Right lobe of liver (tissue), 6 donors: Measurements from ENCODE around the gene SAG. TPM values are rescaled to one million over a fixed set of nuclear protein-coding genes. Genes with fewer than 3 reads are reported as not detected.

Source experiments
- ATAC-seq, 4 donors: fragments of 200-7000 bp; cut with Tn5 transposase; one replicate each; pipeline ENCODE4 v1.9.1; 2020; ENCODE audit warnings: mild to moderate bottlenecking in 4 of 4, moderate library complexity in 4 of 4
- DNase-seq, 3 donors: peaks; one replicate each; pipeline ENCODE4 v3.0.0-alpha.2; 2020
- H3K27ac ChIP-seq, 3 donors: fragments of 200-600 bp; one replicate each; pipeline ENCODE4 v1.8.0; 2022
- H3K27me3 ChIP-seq, 2 donors: fragments of 200-600 bp; one replicate each; pipeline ENCODE4 v1.8.0; 2022
- H3K36me3 ChIP-seq, 4 donors: fragments of 200-600 bp; sonication (generic) in 1 of 4; one replicate each; pipeline versions ENCODE4 v1.5.1 to v1.8.0; 2017 to 2022; ENCODE audit warnings: control low read depth in 1 of 4
- H3K4me1 ChIP-seq, 4 donors: fragments of 200-600 bp; sonication (generic) in 1 of 4; one replicate each; pipeline versions ENCODE4 v1.5.1 to v1.8.0; 2017 to 2022; ENCODE audit warnings: control low read depth in 1 of 4
- H3K4me3 ChIP-seq, 3 donors: fragments of 200-600 bp; one replicate each; pipeline ENCODE4 v1.8.0; 2022
- H3K9me3 ChIP-seq, 4 donors: fragments of 200-600 bp; sonication (generic) in 1 of 4; one replicate each; pipeline versions ENCODE4 v1.5.1 to v1.8.0; 2017 to 2022; ENCODE audit warnings: control low read depth in 1 of 4
- CTCF ChIP-seq, 4 donors: fragments of 200-600 bp in 3 of 4; fragments of 450-650 bp in 1 of 4; IDR thresholded peaks; one replicate each; pipeline versions ENCODE4 v1.5.1 to v1.8.0; 2016 to 2022; ENCODE audit warnings: antibody characterized with exemption in 4 of 4, mild to moderate bottlenecking in 2 of 4
- POLR2A ChIP-seq: fragments of 450-650 bp; IDR thresholded peaks from one replicate; pipeline ENCODE4 v1.6.1; 2017; ENCODE audit warnings: antibody characterized with exemption, mild to moderate bottlenecking
- WGBS: methylation state at CpG from one replicate; pipeline ENCODE4 v1.1.6; 2018; ENCODE audit warnings: low coverage, low lambda C conversion rate; ENCODE audit not compliant: insufficient coverage; ENCODE audit errors: missing lambda C conversion rate; 5-methylcytosine and 5-hydroxymethylcytosine counted together
- intact Hi-C, 2 donors: fragments of 100-400 bp; cut with DNase I; formaldehyde crosslinking; loops; one replicate each; pipeline versions ENCODE4 v1.11.2 to v1.14.1; 2022
- small RNA-seq, 2 experiments: library from RNA; depleted of rRNA; stranded (forward); fragments of <200 nt; gene quantifications; one replicate each; pipeline ENCODE3, GENCODE V24; 2016
- total RNA-seq, 6 experiments: library from RNA; depleted of rRNA in 2 of 6; stranded (reverse); fragments of >200 nt in 2 of 6; fragmentation: NEBNext Ultra II Directional in 3 of 6; extraction: Animal tissue kit (Norgen Biotek cat#: 25700) in 3 of 6; gene quantifications; one replicate each; pipeline versions ENCODE4 v1.1.0 to v1.2.4, GENCODE V29; 2016 to 2023
- donor health status: DM: no; HTN: yes; CAD: no.
- donor health status: DM: no; HTN: no; CAD: no.
- donor health status: DM: no; HTN: no; CAD: no.
- donor health status: DM: no; HTN: yes; CAD: no.
- donor health status: DM: no; HTN: yes; CAD: no.

Gene SAG
- total RNA-seq, 6 experiments from 2014 or later = not detected

- H3K27me3 ChIP-seq = no peaks in the 10 kb centered on the region
- H3K4me3 ChIP-seq = peak overlapping the region in 2 of 3 donors; percentile 14 to 30
- ATAC-seq (peak; percentile 88 to 90 (median 90)), DNase-seq (peak; percentile 86 to 94 (median 89))
- TF ChIP-seq POLR2A (peak; percentile 24), CTCF (IDR thresholded peaks at IDR 0.05) (no peak)
- H3K4me1 ChIP-seq = peaks cover 0 to 25% (median 12%) of the 10 kb centered on the region in 4 donors
- peak overlapping the region; percentile 71 to 87 (median 80) for H3K27ac ChIP-seq
- 28% methylated on average over 20 of the region's 25 CpGs for WGBS
- H3K36me3 ChIP-seq = no peaks in the 10 kb centered on the region
- no peaks in the 10 kb centered on the region for H3K9me3 ChIP-seq
- intact Hi-C loops = no loop called here
These were observed 80.3 kb downstream of the SAG start for GRCh38 chr2:233387667-233388528.

GRCh38 chr2:233389601-233390125 is 82.0 kb downstream of the SAG start:
- DNase-seq = no peak
- no peaks in the 10 kb centered on the region for H3K27me3 ChIP-seq
- H3K27ac ChIP-seq = no peak overlapping the region
- H3K36me3 ChIP-seq = no peaks in the 10 kb centered on the region
- ATAC-seq = no peak
- no peak overlapping the region for H3K4me3 ChIP-seq
- H3K4me1 ChIP-seq = peaks cover 0 to 25% (median 12%) of the 10 kb centered on the region in 4 donors
- no peaks in the 10 kb centered on the region for H3K9me3 ChIP-seq
- intact Hi-C loops = no loop called here
- WGBS = 98% methylated on average over 8 of the region's 8 CpGs
- TF ChIP-seq POLR2A (no peak), CTCF (IDR thresholded peaks at IDR 0.05) (no peak)

DNA sequence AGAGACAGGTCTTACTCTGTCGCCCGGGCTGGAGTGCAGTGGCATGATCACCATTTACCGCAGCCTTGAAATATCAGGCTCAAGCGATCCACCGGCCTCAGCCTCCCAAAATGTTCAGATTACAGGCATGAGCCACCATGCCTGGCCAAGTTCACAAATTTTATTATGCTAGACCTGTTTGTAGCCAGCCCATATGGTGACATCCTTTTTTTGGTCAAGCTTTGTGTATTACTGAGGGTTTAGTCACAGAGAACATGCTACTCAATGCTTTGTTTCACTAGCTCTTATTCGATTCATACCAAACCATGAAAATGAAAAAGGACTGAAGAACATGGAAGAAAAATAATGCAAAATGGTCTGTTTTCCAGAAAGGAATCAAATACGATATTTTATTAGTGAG is 88.1 kb downstream of the SAG start:
- Histone ChIP-seq H3K9me3 (no peaks in the 10 kb centered on the region), H3K27me3 (no peaks in the 10 kb centered on the region), H3K36me3 (no peaks in the 10 kb centered on the region), H3K27ac (no peak overlapping the region), H3K4me1 (no peaks in the 10 kb centered on the region), H3K4me3 (no peak overlapping the region)
- 90% methylated on average over 5 of the region's 7 CpGs for WGBS
- TF ChIP-seq CTCF (IDR thresholded peaks at IDR 0.05) (no peak), POLR2A (no peak)
- ATAC-seq (no peak), DNase-seq (no peak)
- intact Hi-C loops = no loop called here

Small RNA genes lying within 50 kb of the gene (small RNA-seq; reads per million reads assigned to genes)
- gene RF00019 = 0 reads per million in 2 experiments
- 890 to 1,230 reads per million in 2 experiments for gene SCARNA5
- 54.3 to 83.4 reads per million in 2 experiments for gene SCARNA6

Other genes with a start within 250 kb of the SAG start
- gene INPP5D, start 247.5 kb upstream of the SAG start, total RNA-seq = 1 to 10 TPM; 3.5 to 8.1 (median 5.5) TPM
- 10 to 100 TPM; 14.7 to 20.2 (median 17.9) TPM for gene ATG16L1, start 56.1 kb upstream of the SAG start, total RNA-seq
- 10 to 100 TPM in 4 of 6 experiments, 1 to 10 TPM in 2; 6.5 to 16.6 (median 14.2) TPM for gene DGKD, start 46.7 kb downstream of the SAG start, total RNA-seq